HuH-7.5 (cell line): Measurements from ENCODE around the gene ATG2B.
A peak's percentile ranks its signal among the peaks of the same experiment; 100 is the strongest.
"Not testable (repeated sequence)": the region's sequence is repeated elsewhere in the genome, so short reads cannot be mapped to it uniquely, and the experiment has no call there.

Source experiments
- DNase-seq: peaks from one replicate; pipeline ENCODE4 v3.0.0; 2011; ENCODE audit warnings: low spot score

The ATG2B gene

GRCh38 chr14:96380735-96381134 is 17.6 kb upstream of the ATG2B start:
- DNase-seq = no peak

GRCh38 chr14:96376093-96376492 is 13.0 kb upstream of the ATG2B start:
- no peak for DNase-seq

- no peak for DNase-seq
Observed at GRCh38 chr14:96373538-96373937, 10.4 kb upstream of the ATG2B start.

GRCh38 chr14:96370528-96370927 is 7.4 kb upstream of the ATG2B start:
- DNase-seq = no peak

GRCh38 chr14:96368534-96368933 is 5.4 kb upstream of the ATG2B start:
- no peak for DNase-seq

- DNase-seq = no peak
Observed at GRCh38 chr14:96364962-96365361, 1.8 kb upstream of the ATG2B start.

GRCh38 chr14:96363751-96364336 is 703 bp upstream of the ATG2B start:
- DNase-seq = peak; percentile 23

- peak; percentile 27 for DNase-seq
Observed at GRCh38 chr14:96362071-96362964, 823 bp downstream of the ATG2B start.

GRCh38 chr14:96359959-96360358 is 3.2 kb downstream of the ATG2B start:
- DNase-seq = no peak

GRCh38 chr14:96357216-96357615 is 5.9 kb downstream of the ATG2B start:
- DNase-seq = no peak

GRCh38 chr14:96354246-96354645 is 8.9 kb downstream of the ATG2B start:
- DNase-seq = no peak

- DNase-seq = no peak
Observed at GRCh38 chr14:96352708-96353107, 10.4 kb downstream of the ATG2B start.

GRCh38 chr14:96351986-96352385 is 11.2 kb downstream of the ATG2B start:
- DNase-seq = no peak

GRCh38 chr14:96349286-96350075 is 13.7 kb downstream of the ATG2B start:
- DNase-seq = no peak

- DNase-seq = not testable (repeated sequence)
Observed at GRCh38 chr14:96347957-96348356, 15.2 kb downstream of the ATG2B start.

- no peak for DNase-seq
Observed at GRCh38 chr14:96345669-96346068, 17.5 kb downstream of the ATG2B start.

GRCh38 chr14:96341323-96341722 is 21.8 kb downstream of the ATG2B start:
- DNase-seq = no peak

- DNase-seq = no peak
Observed at GRCh38 chr14:96338551-96338950, 24.6 kb downstream of the ATG2B start.

- no peak for DNase-seq
Observed at GRCh38 chr14:96324219-96324618, 38.9 kb downstream of the ATG2B start.

- no peak for DNase-seq
Observed at GRCh38 chr14:96320605-96321004, 42.5 kb downstream of the ATG2B start.

- no peak for DNase-seq
Observed at GRCh38 chr14:96318836-96319235, 44.3 kb downstream of the ATG2B start.

- DNase-seq = no peak
Observed at GRCh38 chr14:96316087-96316486, 47.1 kb downstream of the ATG2B start.

GRCh38 chr14:96310906-96311305 is 52.2 kb downstream of the ATG2B start:
- DNase-seq = no peak
